HCT116 (cell line): ENCODE data around the gene OPHN1. TPM values are rescaled to one million over a fixed set of nuclear protein-coding genes. Genes with fewer than 3 reads are reported as not detected.

Experiments used
- ATAC-seq: fragments of 200-7000 bp; cut with Tn5 transposase; 2 replicates; pipeline ENCODE4 v1.9.1; 2020; ENCODE audit warnings: mild to moderate bottlenecking, moderate library complexity
- BruUV-seq: library from RNA; stranded (reverse); fragments of 400-500 nt; replicated peaks from 2 replicates; lab custom pipeline; 2021; lab: Mats Ljungman, UMichigan
- CTCF ChIA-PET: fragments of 300-600 bp; sonication (Branson Sonifier 250); formaldehyde crosslinking; loops from one replicate; lab custom pipeline; 2021; ENCODE audit warnings: antibody characterized with exemption; lab: Charles Lee
- POLR2A ChIA-PET: fragments of 300-600, 350-600 bp; sonication (Branson Sonifier 250); formaldehyde crosslinking; loops from one replicate; lab custom pipeline; 2021; ENCODE audit warnings: antibody characterized with exemption; lab: Charles Lee
- RAD21 ChIA-PET, 2 experiments: fragments of 300-600 bp; sonication (Branson Sonifier 250); formaldehyde crosslinking; loops; one replicate each; lab custom pipeline; 2023; ENCODE audit warnings: low total read pairs in 2 of 2; ENCODE audit not compliant: uncharacterized antibody in 2 of 2, unreplicated experiment in 2 of 2, low non-redundant PET in 1 of 2; lab: Charles Lee
- DNase-seq: peaks from one replicate; pipeline ENCODE4 v3.0.0-alpha.2; 2010; ENCODE audit warnings: low read depth, low spot score
- H2AFZ ChIP-seq: fragments of 200-600 bp; shearing (Covaris generic), sonication (generic); 2 replicates; pipeline ENCODE4 v1.6.1; 2017; ENCODE audit warnings: low read depth, mixed run types, mixed read lengths, antibody characterized with exemption, low read length; ENCODE audit not compliant: poor library complexity, severe bottlenecking
- H3K27ac ChIP-seq: 2 replicates; pipeline ENCODE4 v1.5.1; 2012; ENCODE audit warnings: low read depth, low read length
- H3K27me3 ChIP-seq: fragments of 200-600 bp; sonication (generic); 2 replicates; pipeline ENCODE4 v1.6.1; 2016; ENCODE audit warnings: mixed run types, low read length, mixed read lengths; ENCODE audit not compliant: insufficient read depth
- H3K36me3 ChIP-seq, 2 experiments: fragments of 200-500 bp in 1 of 2; fragments of 200-600 bp in 1 of 2; sonication (Bioruptor generic) in 1 of 2; sonication (generic) in 1 of 2; 2 replicates each; pipeline versions ENCODE4 v1.5.1 to v1.6.1; 2014 to 2016; ENCODE audit warnings: low read length in 2 of 2, inconsistent platforms in 1 of 2, mixed read lengths in 1 of 2, mixed run types in 1 of 2; ENCODE audit not compliant: insufficient read depth in 2 of 2, control insufficient read depth in 1 of 2
- H3K4me1 ChIP-seq, 2 experiments: fragments of 200-600 bp in 1 of 2; sonication (generic) in 1 of 2; 2 replicates each; pipeline versions ENCODE4 v1.5.1 to v1.6.1; 2012 to 2017; ENCODE audit warnings: low read length in 2 of 2, inconsistent platforms in 1 of 2, mild to moderate bottlenecking in 1 of 2, mixed read lengths in 1 of 2, mixed run types in 1 of 2, moderate library complexity in 1 of 2; ENCODE audit not compliant: insufficient read depth in 2 of 2, control insufficient read depth in 1 of 2
- H3K4me2 ChIP-seq: fragments of 200-600 bp; sonication (generic); 2 replicates; pipeline ENCODE4 v1.6.1; 2017; ENCODE audit warnings: mixed run types, low read length, mixed read lengths
- H3K4me3 ChIP-seq, 2 experiments: fragments of 200-600 bp in 1 of 2; sonication (generic) in 1 of 2; replicated peaks in 1 of 2; 2 replicates each; pipeline ENCODE4 v1.5.1; 2011 to 2016; ENCODE audit warnings: low read length in 2 of 2, control low read depth in 1 of 2, low read depth in 1 of 2, mild to moderate bottlenecking in 1 of 2, mixed read lengths in 1 of 2, mixed run types in 1 of 2
- H3K79me2 ChIP-seq: fragments of 200-600 bp; sonication (generic); 2 replicates; pipeline ENCODE4 v1.6.1; 2017; ENCODE audit warnings: mild to moderate bottlenecking, mixed run types, low read length, moderate library complexity, mixed read lengths; ENCODE audit not compliant: insufficient read depth
- H3K9ac ChIP-seq: fragments of 200-600 bp; sonication (generic); 2 replicates; pipeline ENCODE4 v1.6.1; 2016; ENCODE audit warnings: low read length, mixed read lengths
- H3K9me2 ChIP-seq: fragments of 200-600 bp; sonication (generic), shearing (Covaris generic); 2 replicates; pipeline ENCODE4 v1.6.1; 2017; ENCODE audit warnings: mixed run types, mild to moderate bottlenecking, moderate library complexity; ENCODE audit not compliant: insufficient read depth
- H3K9me3 ChIP-seq, 2 experiments: fragments of 200-500 bp in 1 of 2; fragments of 200-600 bp in 1 of 2; sonication (Bioruptor generic) in 1 of 2; sonication (generic) in 1 of 2; 2 replicates each; pipeline ENCODE4 v1.6.1; 2014 to 2017; ENCODE audit warnings: low read length in 2 of 2, mixed read lengths in 2 of 2, inconsistent platforms in 1 of 2, low read depth in 1 of 2, mild to moderate bottlenecking in 1 of 2, mixed run types in 1 of 2, moderate library complexity in 1 of 2; ENCODE audit not compliant: control insufficient read depth in 1 of 2, insufficient read depth in 1 of 2
- H4K20me1 ChIP-seq: fragments of 200-600 bp; sonication (generic), shearing (Covaris generic); 2 replicates; pipeline ENCODE4 v1.6.1; 2017; ENCODE audit warnings: mixed run types, mild to moderate bottlenecking, moderate library complexity; ENCODE audit not compliant: insufficient read depth
- CBX3 ChIP-seq: IDR thresholded peaks from 2 replicates; pipeline ENCODE4 v1.6.1; 2012; ENCODE audit warnings: low read depth
- CTCF ChIP-seq, 3 experiments: fragments of 200-600 bp in 1 of 3; sonication (generic) in 1 of 3; IDR thresholded peaks in 2 of 3; conservative IDR thresholded peaks in 1 of 3; 2 replicates each; pipeline ENCODE4 v1.5.1; 2012 to 2017; ENCODE audit warnings: low read depth in 2 of 3, low read length in 2 of 3, antibody characterized with exemption in 1 of 3, borderline replicate concordance in 1 of 3, control low read depth in 1 of 3, mild to moderate bottlenecking in 1 of 3, mixed read lengths in 1 of 3, mixed run types in 1 of 3, moderate library complexity in 1 of 3; ENCODE audit not compliant: insufficient read depth in 1 of 3
- EGR1 ChIP-seq: IDR thresholded peaks from 2 replicates; pipeline ENCODE4 v1.6.1; 2012; ENCODE audit warnings: low read depth
- ELF1 ChIP-seq: IDR thresholded peaks from 2 replicates; pipeline ENCODE4 v1.6.1; 2012; ENCODE audit warnings: low read depth, borderline replicate concordance
- EZH2 ChIP-seq: fragments of 200-600 bp; sonication (generic); IDR thresholded peaks from 2 replicates; pipeline ENCODE4 v1.6.1; 2017; ENCODE audit warnings: antibody characterized with exemption, mixed run types
- FOSL1 ChIP-seq: IDR thresholded peaks from 2 replicates; pipeline ENCODE4 v1.6.1; 2012; ENCODE audit warnings: low read depth
- JUND ChIP-seq: IDR thresholded peaks from 2 replicates; pipeline ENCODE4 v1.6.1; 2012
- POLR2A ChIP-seq: IDR thresholded peaks from 2 replicates; pipeline ENCODE4 v1.7.0; 2011; ENCODE audit warnings: borderline replicate concordance; ENCODE audit not compliant: insufficient read depth, insufficient read length; ENCODE audit errors: extremely low read depth
- POLR2AphosphoS5 ChIP-seq: IDR thresholded peaks from 2 replicates; pipeline ENCODE4 v1.6.1; 2011; ENCODE audit warnings: mild to moderate bottlenecking, low read depth, low read length, moderate library complexity
- SIN3A ChIP-seq: IDR thresholded peaks from 2 replicates; pipeline ENCODE4 v1.6.1; 2012; ENCODE audit warnings: low read depth
- SRF ChIP-seq: IDR thresholded peaks from 2 replicates; pipeline ENCODE4 v1.6.1; 2012; ENCODE audit warnings: low read depth
- TCF7L2 ChIP-seq: IDR thresholded peaks from 2 replicates; pipeline ENCODE4 v1.7.0; 2011; ENCODE audit warnings: borderline replicate concordance, inconsistent platforms; ENCODE audit not compliant: insufficient read depth, insufficient read length; ENCODE audit errors: extremely low read depth
- YY1 ChIP-seq: IDR thresholded peaks from 2 replicates; pipeline ENCODE4 v1.6.1; 2011; ENCODE audit warnings: low read length, low read depth, moderate library complexity, mild to moderate bottlenecking; ENCODE audit not compliant: insufficient replicate concordance; ENCODE audit errors: extremely low read depth
- ZFX ChIP-seq: fragments of 450-650 bp; IDR thresholded peaks from 2 replicates; pipeline ENCODE4 v1.6.1; 2017
- ZNF274 ChIP-seq: fragments of 200-500 bp; sonication (Bioruptor generic); IDR thresholded peaks from 2 replicates; pipeline ENCODE4 v1.6.1; 2014; ENCODE audit warnings: mild to moderate bottlenecking, low read depth, low read length, inconsistent platforms
- intact Hi-C: fragments of 100-400 bp; cut with micrococcal nuclease; formaldehyde crosslinking; loops from 2 replicates; pipeline ENCODE4 v1.10.0; 2022
- total RNA-seq: library from RNA; stranded (reverse); gene quantifications from one replicate; pipeline ENCODE4 v1.2.1, GENCODE V29; 2021; ENCODE audit not compliant: unreplicated experiment
- TF ChIP-seq, protein P1 (sequence below): IDR thresholded peaks from 2 replicates; pipeline ENCODE4 v1.6.1; 2012; ENCODE audit warnings: low read depth
- TF ChIP-seq, protein P2 (sequence below): IDR thresholded peaks from 2 replicates; pipeline ENCODE4 v1.6.1; 2011; ENCODE audit warnings: mild to moderate bottlenecking, low read length, moderate library complexity; ENCODE audit not compliant: insufficient replicate concordance; ENCODE audit errors: extremely low read depth

The OPHN1 gene
- total RNA-seq, 1 experiment from 2014 or later, result 2.9 TPM

GRCh38 chrX:68463880-68464279, 30.6 kb upstream of the OPHN1 start:
- ChIA-PET CTCF (no interaction called here), POLR2A (no interaction called here), RAD21 (no interaction called here)
- DNase-seq (no peak), ATAC-seq (no peak)
- Histone ChIP-seq H3K9ac (no peak overlapping the region), H3K36me3 (no peaks in the 10 kb centered on the region), H4K20me1 (no peaks in the 10 kb centered on the region), H3K79me2 (no peaks in the 10 kb centered on the region), H3K27me3 (no peaks in the 10 kb centered on the region), H3K4me2 (no peak overlapping the region), H3K4me3 (no peak overlapping the region), H3K9me3 (no peaks in the 10 kb centered on the region), H3K9me2 (no peaks in the 10 kb centered on the region), H3K27ac (no peak overlapping the region), H3K4me1 (peaks cover 0 to 8% of the 10 kb centered on the region in 2 experiments; a peak in 2 of 4 replicates), H2AFZ (no peak overlapping the region)
- TF ChIP-seq ZNF274 (no peak), ELF1 (no peak), SIN3A (no peak), CTCF (IDR thresholded peaks at IDR 0.05 in 2 of 3, conservative IDR thresholded peaks at IDR 0.05 in 1 of 3; ENCODE audit: borderline replicate concordance in 1 of 3, insufficient read depth in 1 of 3, low read depth in 2 of 3, low read length in 2 of 3) (no peak), EGR1 (no peak), SRF (no peak), POLR2AphosphoS5 (no peak), TCF7L2 (no peak), JUND (no peak), CBX3 (no peak), YY1 (no peak), EZH2 (no peak), ZFX (no peak), POLR2A (no peak), FOSL1 (no peak)
- TF ChIP-seq, protein P1, sequence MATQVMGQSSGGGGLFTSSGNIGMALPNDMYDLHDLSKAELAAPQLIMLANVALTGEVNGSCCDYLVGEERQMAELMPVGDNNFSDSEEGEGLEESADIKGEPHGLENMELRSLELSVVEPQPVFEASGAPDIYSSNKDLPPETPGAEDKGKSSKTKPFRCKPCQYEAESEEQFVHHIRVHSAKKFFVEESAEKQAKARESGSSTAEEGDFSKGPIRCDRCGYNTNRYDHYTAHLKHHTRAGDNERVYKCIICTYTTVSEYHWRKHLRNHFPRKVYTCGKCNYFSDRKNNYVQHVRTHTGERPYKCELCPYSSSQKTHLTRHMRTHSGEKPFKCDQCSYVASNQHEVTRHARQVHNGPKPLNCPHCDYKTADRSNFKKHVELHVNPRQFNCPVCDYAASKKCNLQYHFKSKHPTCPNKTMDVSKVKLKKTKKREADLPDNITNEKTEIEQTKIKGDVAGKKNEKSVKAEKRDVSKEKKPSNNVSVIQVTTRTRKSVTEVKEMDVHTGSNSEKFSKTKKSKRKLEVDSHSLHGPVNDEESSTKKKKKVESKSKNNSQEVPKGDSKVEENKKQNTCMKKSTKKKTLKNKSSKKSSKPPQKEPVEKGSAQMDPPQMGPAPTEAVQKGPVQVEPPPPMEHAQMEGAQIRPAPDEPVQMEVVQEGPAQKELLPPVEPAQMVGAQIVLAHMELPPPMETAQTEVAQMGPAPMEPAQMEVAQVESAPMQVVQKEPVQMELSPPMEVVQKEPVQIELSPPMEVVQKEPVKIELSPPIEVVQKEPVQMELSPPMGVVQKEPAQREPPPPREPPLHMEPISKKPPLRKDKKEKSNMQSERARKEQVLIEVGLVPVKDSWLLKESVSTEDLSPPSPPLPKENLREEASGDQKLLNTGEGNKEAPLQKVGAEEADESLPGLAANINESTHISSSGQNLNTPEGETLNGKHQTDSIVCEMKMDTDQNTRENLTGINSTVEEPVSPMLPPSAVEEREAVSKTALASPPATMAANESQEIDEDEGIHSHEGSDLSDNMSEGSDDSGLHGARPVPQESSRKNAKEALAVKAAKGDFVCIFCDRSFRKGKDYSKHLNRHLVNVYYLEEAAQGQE, result no peak
- TF ChIP-seq, protein P2, sequence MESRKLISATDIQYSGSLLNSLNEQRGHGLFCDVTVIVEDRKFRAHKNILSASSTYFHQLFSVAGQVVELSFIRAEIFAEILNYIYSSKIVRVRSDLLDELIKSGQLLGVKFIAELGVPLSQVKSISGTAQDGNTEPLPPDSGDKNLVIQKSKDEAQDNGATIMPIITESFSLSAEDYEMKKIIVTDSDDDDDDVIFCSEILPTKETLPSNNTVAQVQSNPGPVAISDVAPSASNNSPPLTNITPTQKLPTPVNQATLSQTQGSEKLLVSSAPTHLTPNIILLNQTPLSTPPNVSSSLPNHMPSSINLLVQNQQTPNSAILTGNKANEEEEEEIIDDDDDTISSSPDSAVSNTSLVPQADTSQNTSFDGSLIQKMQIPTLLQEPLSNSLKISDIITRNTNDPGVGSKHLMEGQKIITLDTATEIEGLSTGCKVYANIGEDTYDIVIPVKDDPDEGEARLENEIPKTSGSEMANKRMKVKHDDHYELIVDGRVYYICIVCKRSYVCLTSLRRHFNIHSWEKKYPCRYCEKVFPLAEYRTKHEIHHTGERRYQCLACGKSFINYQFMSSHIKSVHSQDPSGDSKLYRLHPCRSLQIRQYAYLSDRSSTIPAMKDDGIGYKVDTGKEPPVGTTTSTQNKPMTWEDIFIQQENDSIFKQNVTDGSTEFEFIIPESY, result no peak
- BruUV-seq, result no TSS peak
- intact Hi-C loops, result loop anchor here (5.0 kb wide), 1 partner anchor 267 kb away; no protein-coding TSS in a partner anchor
